ENCODE measurements around the gene IL1RAPL2. TPM values are rescaled to one million over a fixed set of nuclear protein-coding genes. Genes with fewer than 3 reads are reported as not detected.

The IL1RAPL2 gene
- total and polyA plus RNA-seq, 2 of the 8 experiments (the other 6 are each of a cell fraction or from before 2014, with no cell fraction given) = 0.20 to 1.3 TPM

DNA sequence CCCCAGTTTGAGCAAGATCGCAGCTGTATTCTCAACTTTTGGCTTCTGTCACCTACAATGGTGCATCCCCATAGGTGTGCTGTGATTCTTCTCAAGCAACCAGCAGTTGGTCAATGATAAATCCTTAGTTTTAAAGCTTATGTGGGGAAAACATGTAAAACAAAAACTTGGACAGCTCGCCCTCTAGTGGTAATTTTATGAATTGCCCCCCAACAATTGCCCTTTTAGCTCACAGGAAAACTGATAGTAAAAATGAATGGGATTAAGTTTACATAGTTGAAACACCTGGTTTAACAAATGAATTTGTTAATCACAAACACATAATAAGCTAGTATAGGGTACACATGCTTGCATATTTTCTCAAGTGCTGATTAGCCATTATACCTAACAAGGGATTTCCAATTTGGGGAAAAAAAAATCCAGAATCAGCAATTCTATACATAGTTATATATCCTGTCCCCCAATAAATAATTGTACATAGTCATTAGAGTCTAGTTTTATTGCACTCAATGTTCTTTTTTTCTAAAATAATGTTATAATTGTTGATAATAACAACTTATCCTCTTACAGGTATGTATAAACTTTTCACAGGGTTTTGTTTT lies 624.4 kb downstream of the IL1RAPL2 start:
- WGBS, 2 experiments (ENCODE audit: extremely low coverage in 1 of 2, insufficient coverage in 1 of 2, insufficient read length in 1 of 2, insufficient replicate concordance in 2 of 2, low coverage in 1 of 2, low lambda C conversion rate in 2 of 2, missing lambda C conversion rate in 1 of 2) = 0% methylated on average over 1 of the region's 2 CpGs; no CpG with 5 or more reads in 1 of the 2 experiments

More for the DNA sequence above, 624.4 kb downstream of the IL1RAPL2 start:
- no peak overlapping the region for H2BK120ac ChIP-seq (replicated peaks; ENCODE audit: low read depth, low read length)
- H3K79me1 ChIP-seq (ENCODE audit: low read depth, low read length) = no peaks in the 10 kb centered on the region
- TF ChIP-seq RNF2 (IDR thresholded peaks at IDR 0.05; ENCODE audit: borderline replicate concordance, low read depth, low read length, missing control alignments, poor library complexity, severe bottlenecking) (no peak), KDM1A (IDR thresholded peaks at IDR 0.05; ENCODE audit: borderline replicate concordance, low read length) (no peak), RAD21 (IDR thresholded peaks at IDR 0.05 in 1 of 2, conservative IDR thresholded peaks at IDR 0.05 in 1 of 2; ENCODE audit: low read depth in 2 of 2, low read length in 2 of 2) (peak; percentile 61 to 64)
- TF ChIP-seq, protein P1, sequence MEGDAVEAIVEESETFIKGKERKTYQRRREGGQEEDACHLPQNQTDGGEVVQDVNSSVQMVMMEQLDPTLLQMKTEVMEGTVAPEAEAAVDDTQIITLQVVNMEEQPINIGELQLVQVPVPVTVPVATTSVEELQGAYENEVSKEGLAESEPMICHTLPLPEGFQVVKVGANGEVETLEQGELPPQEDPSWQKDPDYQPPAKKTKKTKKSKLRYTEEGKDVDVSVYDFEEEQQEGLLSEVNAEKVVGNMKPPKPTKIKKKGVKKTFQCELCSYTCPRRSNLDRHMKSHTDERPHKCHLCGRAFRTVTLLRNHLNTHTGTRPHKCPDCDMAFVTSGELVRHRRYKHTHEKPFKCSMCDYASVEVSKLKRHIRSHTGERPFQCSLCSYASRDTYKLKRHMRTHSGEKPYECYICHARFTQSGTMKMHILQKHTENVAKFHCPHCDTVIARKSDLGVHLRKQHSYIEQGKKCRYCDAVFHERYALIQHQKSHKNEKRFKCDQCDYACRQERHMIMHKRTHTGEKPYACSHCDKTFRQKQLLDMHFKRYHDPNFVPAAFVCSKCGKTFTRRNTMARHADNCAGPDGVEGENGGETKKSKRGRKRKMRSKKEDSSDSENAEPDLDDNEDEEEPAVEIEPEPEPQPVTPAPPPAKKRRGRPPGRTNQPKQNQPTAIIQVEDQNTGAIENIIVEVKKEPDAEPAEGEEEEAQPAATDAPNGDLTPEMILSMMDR (IDR thresholded peaks at IDR 0.05; ENCODE audit: control extremely low read depth in 1 of 3, insufficient read depth in 1 of 3, low read depth in 1 of 3, low read length in 3 of 3) = peak in 2 of 3 experiments; percentile 17 to 54; a peak in 2 of 4 replicates
- TF ChIP-seq, protein P2, sequence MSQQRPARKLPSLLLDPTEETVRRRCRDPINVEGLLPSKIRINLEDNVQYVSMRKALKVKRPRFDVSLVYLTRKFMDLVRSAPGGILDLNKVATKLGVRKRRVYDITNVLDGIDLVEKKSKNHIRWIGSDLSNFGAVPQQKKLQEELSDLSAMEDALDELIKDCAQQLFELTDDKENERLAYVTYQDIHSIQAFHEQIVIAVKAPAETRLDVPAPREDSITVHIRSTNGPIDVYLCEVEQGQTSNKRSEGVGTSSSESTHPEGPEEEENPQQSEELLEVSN (IDR thresholded peaks at IDR 0.05) = no peak
- DNase-seq (ENCODE audit: low read depth in 1 of 2, low spot score in 2 of 2) = peak in 1 of 2 experiments; percentile 50
- no peak overlapping the region for H2BK20ac ChIP-seq (ENCODE audit: low read length)
- no peak overlapping the region for H3K4ac ChIP-seq (replicated peaks; ENCODE audit: insufficient read length, low read depth, low read length)
- H4K91ac ChIP-seq (replicated peaks; ENCODE audit: insufficient read length, low read length) = no peak overlapping the region
- no peak overlapping the region for H3K56ac ChIP-seq (replicated peaks; ENCODE audit: insufficient read length, low read depth, low read length)
- H3K23ac ChIP-seq (ENCODE audit: insufficient read length) = no peak overlapping the region
- no peak for FAIRE-seq
- no peak overlapping the region for H2AK5ac ChIP-seq (ENCODE audit: low read depth, low read length)
- H3K9ac ChIP-seq (replicated peaks in 1 of 4; ENCODE audit: extremely low read depth in 1 of 4, low read depth in 3 of 4, low read length in 3 of 4) = no peak overlapping the region
- no peak overlapping the region for H3K18ac ChIP-seq (ENCODE audit: extremely low read depth, low read length)
- H4K8ac ChIP-seq (ENCODE audit: extremely low read depth, insufficient read depth, low read length) = no peak overlapping the region; the same call in 1 of the 2 replicates
- H3K14ac ChIP-seq (ENCODE audit: insufficient read length) = no peak overlapping the region
- no peaks in the 10 kb centered on the region for H4K20me1 ChIP-seq (replicated peaks in 1 of 2; ENCODE audit: control insufficient read depth in 1 of 2, insufficient read depth in 2 of 2, low read length in 2 of 2)
- CTCF ChIA-PET (ENCODE audit: partially characterized antibody) = interaction anchor here (0.6 to 1.6 kb wide), 20 partner anchors 9 to 821 kb away, joined by 3 to 6 read pairs (median 4); partner anchors contain the start of gene IL1RAPL2
- no peaks in the 10 kb centered on the region for H3K23me2 ChIP-seq (ENCODE audit: low read depth, low read length)
- no peak overlapping the region for H3K27ac ChIP-seq (ENCODE audit: low read depth, low read length)
- POLR2A ChIA-PET (ENCODE audit: partially characterized antibody) = no interaction called here
- H2BK12ac ChIP-seq (ENCODE audit: low read depth, low read length) = no peak overlapping the region
- H3K27me3 ChIP-seq (replicated peaks in 1 of 4; ENCODE audit: control insufficient read depth in 3 of 4, extremely low read depth in 1 of 4, insufficient read depth in 3 of 4, low read length in 3 of 4) = no peaks in the 10 kb centered on the region
- no peak overlapping the region for H2BK5ac ChIP-seq (ENCODE audit: low read depth, low read length)
- no peak overlapping the region for H3K4me2 ChIP-seq (ENCODE audit: insufficient read depth in 1 of 2, low read depth in 2 of 2, low read length in 2 of 2)
- no peaks in the 10 kb centered on the region for H3K9me3 ChIP-seq (ENCODE audit: insufficient read depth in 2 of 2, low read depth in 1 of 2, low read length in 1 of 2)
- no peak overlapping the region for H4K5ac ChIP-seq (ENCODE audit: insufficient read length, low read depth, low read length)
- peaks cover 0 to 2% (median 0%) of the 10 kb centered on the region in 4 experiments; a peak in 2 of 7 replicates for H3K4me1 ChIP-seq (replicated peaks in 1 of 4; ENCODE audit: control insufficient read depth in 3 of 4, insufficient read depth in 4 of 4, low read length in 3 of 4)
- H2BK15ac ChIP-seq (ENCODE audit: low read length) = no peak overlapping the region
- H3K36me3 ChIP-seq (ENCODE audit: control insufficient read depth in 2 of 4, insufficient read depth in 4 of 4, low read length in 3 of 4) = no peaks in the 10 kb centered on the region
- H2AFZ ChIP-seq (ENCODE audit: low read length) = no peak overlapping the region; the same call in 1 of the 2 replicates
- no peaks in the 10 kb centered on the region for H3K79me2 ChIP-seq (ENCODE audit: control insufficient read depth in 1 of 2, insufficient read depth in 2 of 2, low read length in 2 of 2)
- no peak overlapping the region for H3K4me3 ChIP-seq (ENCODE audit: extremely low read depth in 1 of 4, insufficient read depth in 2 of 4, low read depth in 3 of 4, low read length in 4 of 4)

Measured in H1 (cell line).